ENCODE measurements around the gene SERPINB8.

SERPINB8 gene

GRCh38 chr18:64019922-64020756 is 50.3 kb downstream of the SERPINB8 start:
- no peak for DNase-seq

- DNase-seq = no peak
These were observed 56.5 kb downstream of the SERPINB8 start for GRCh38 chr18:64026350-64026749.

GRCh38 chr18:64027931-64028695 is 58.2 kb downstream of the SERPINB8 start:
- no peak for DNase-seq

- DNase-seq = no peak
These were observed 59.2 kb downstream of the SERPINB8 start for GRCh38 chr18:64029096-64029495.

- no peak for DNase-seq
These were observed 61.5 kb downstream of the SERPINB8 start for GRCh38 chr18:64031411-64031810.

- DNase-seq = no peak
These were observed 62.4 kb downstream of the SERPINB8 start for GRCh38 chr18:64032312-64032711.

GRCh38 chr18:64037812-64038414 is 68.0 kb downstream of the SERPINB8 start:
- peak in 1 of 6 experiments; percentile 6 for DNase-seq
